ENCODE measurements around the gene P2RY2.

DNA sequence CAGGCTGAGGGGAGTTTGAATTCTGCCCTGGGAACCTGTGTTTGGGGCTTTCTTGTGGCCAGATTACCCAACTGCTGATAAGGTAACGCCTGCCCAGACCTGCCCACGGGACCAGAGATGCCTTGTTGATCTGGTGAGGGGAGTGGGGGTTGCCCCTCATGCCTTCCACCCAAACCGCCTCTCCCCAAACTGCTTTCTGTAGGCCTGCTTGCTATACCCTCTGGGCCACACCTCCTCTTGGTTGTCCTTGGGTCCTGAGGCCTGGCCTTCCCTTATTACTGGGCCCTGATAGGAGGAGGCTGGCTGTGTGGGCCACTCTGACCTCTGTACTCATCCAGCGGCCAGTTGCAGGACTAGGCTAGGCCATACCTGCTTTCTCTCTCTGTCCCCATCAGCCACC lies 3.4 kb downstream of the P2RY2 start:
- TF ChIP-seq, protein P1, sequence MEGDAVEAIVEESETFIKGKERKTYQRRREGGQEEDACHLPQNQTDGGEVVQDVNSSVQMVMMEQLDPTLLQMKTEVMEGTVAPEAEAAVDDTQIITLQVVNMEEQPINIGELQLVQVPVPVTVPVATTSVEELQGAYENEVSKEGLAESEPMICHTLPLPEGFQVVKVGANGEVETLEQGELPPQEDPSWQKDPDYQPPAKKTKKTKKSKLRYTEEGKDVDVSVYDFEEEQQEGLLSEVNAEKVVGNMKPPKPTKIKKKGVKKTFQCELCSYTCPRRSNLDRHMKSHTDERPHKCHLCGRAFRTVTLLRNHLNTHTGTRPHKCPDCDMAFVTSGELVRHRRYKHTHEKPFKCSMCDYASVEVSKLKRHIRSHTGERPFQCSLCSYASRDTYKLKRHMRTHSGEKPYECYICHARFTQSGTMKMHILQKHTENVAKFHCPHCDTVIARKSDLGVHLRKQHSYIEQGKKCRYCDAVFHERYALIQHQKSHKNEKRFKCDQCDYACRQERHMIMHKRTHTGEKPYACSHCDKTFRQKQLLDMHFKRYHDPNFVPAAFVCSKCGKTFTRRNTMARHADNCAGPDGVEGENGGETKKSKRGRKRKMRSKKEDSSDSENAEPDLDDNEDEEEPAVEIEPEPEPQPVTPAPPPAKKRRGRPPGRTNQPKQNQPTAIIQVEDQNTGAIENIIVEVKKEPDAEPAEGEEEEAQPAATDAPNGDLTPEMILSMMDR (IDR thresholded peaks at IDR 0.05; ENCODE audit: low read depth, low read length): no peak
- TF ChIP-seq EZH2phosphoT487 (IDR thresholded peaks at IDR 0.05; ENCODE audit: low read depth): no peak
